Measurements from ENCODE around the gene RAB13.
"Not testable (repeated sequence)": the region's sequence is repeated elsewhere in the genome, so short reads cannot be mapped to it uniquely, and the experiment has no call there.

Gene RAB13

DNA sequence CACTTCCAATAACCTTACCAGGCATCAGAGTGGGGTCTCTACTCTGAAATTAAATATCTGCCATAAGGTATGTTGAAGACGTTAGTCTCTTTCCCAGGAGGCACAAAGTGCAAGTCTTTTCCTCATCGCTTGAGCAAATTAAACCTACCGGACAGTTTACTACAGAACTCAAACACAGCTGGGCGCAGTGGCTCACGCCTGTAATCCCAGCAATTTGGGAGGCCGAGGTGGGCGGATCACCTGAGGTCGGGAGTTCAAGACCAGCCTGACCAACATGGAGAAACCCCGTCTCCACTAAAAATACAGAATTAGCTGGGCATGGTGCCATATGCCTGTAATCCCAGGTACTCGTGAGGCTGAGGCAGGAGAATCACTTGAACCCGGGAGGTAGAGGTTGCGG, 7.0 kb downstream of the RAB13 start:
- peaks cover 0 to 35% (median 25%) of the 10 kb centered on the region in 5 donors for H3K4me1 ChIP-seq (ENCODE audit: control insufficient read depth in 5 of 5, insufficient read depth in 5 of 5, low read length in 5 of 5)
- not testable (repeated sequence) for H3K27ac ChIP-seq (ENCODE audit: low read depth, low read length); H3K4me3 ChIP-seq (ENCODE audit: low read depth in 1 of 5, low read length in 5 of 5); H3K27me3 ChIP-seq (ENCODE audit: control insufficient read depth in 5 of 5, insufficient read depth in 4 of 5, low read length in 5 of 5); H3K9me3 ChIP-seq (ENCODE audit: control insufficient read depth in 5 of 5, low read length in 5 of 5); H3K9ac ChIP-seq (ENCODE audit: low read length in 5 of 5)
- peaks cover 4 to 29% (median 24%) of the 10 kb centered on the region in 5 donors for H3K36me3 ChIP-seq (ENCODE audit: control insufficient read depth in 5 of 5, insufficient read depth in 5 of 5, low read length in 5 of 5)

GRCh38 chr1:153978274-153978909, 7.7 kb downstream of the RAB13 start:
- peak overlapping the region; percentile 95 to 97 (median 96) for H3K4me3 ChIP-seq (ENCODE audit: low read depth in 1 of 5, low read length in 5 of 5)
- H3K9ac ChIP-seq (ENCODE audit: low read length in 5 of 5): peak overlapping the region in 3 of 5 donors; percentile 68 to 99 (median 97)
- H3K4me1 ChIP-seq (ENCODE audit: control insufficient read depth in 5 of 5, insufficient read depth in 5 of 5, low read length in 5 of 5): peaks cover 0 to 35% (median 25%) of the 10 kb centered on the region in 5 donors
- H3K36me3 ChIP-seq (ENCODE audit: control insufficient read depth in 5 of 5, insufficient read depth in 5 of 5, low read length in 5 of 5): peaks cover 5 to 36% (median 31%) of the 10 kb centered on the region in 5 donors
- peak overlapping the region; percentile 83 for H3K27ac ChIP-seq (ENCODE audit: low read depth, low read length)
- H3K9me3 ChIP-seq (ENCODE audit: control insufficient read depth in 5 of 5, low read length in 5 of 5): no peaks in the 10 kb centered on the region
- H3K27me3 ChIP-seq (ENCODE audit: control insufficient read depth in 5 of 5, insufficient read depth in 4 of 5, low read length in 5 of 5): no peaks in the 10 kb centered on the region

GRCh38 chr1:153977250-153978240, 8.6 kb downstream of the RAB13 start, which contains the start of gene JTB:
JTB (minus strand) TSS chr1:153977674; CDS start chr1:153977252, 422 bp downstream.
- Histone ChIP-seq H3K9ac (ENCODE audit: low read length in 5 of 5) (peak within 1 kb of the TSS; percentile 89 to 99 (median 97)), H3K4me3 (ENCODE audit: low read depth in 1 of 5, low read length in 5 of 5) (peak within 1 kb of the TSS; percentile 95 to 97 (median 96)), H3K9me3 (ENCODE audit: control insufficient read depth in 5 of 5, low read length in 5 of 5) (no peaks in the 10 kb centered on the region), H3K36me3 (ENCODE audit: control insufficient read depth in 5 of 5, insufficient read depth in 5 of 5, low read length in 5 of 5) (peaks cover 5 to 35% (median 33%) of the 10 kb centered on the region in 5 donors), H3K4me1 (ENCODE audit: control insufficient read depth in 5 of 5, insufficient read depth in 5 of 5, low read length in 5 of 5) (peaks cover 0 to 35% (median 25%) of the 10 kb centered on the region in 5 donors), H3K27ac (ENCODE audit: low read depth, low read length) (peak within 1 kb of the TSS; percentile 83), H3K27me3 (ENCODE audit: control insufficient read depth in 5 of 5, insufficient read depth in 4 of 5, low read length in 5 of 5) (no peaks in the 10 kb centered on the region)

- no peaks in the 10 kb centered on the region for H3K27me3 ChIP-seq (ENCODE audit: control insufficient read depth in 5 of 5, insufficient read depth in 4 of 5, low read length in 5 of 5)
These were observed 9.3 kb downstream of the RAB13 start for GRCh38 chr1:153976819-153977249.

GRCh38 chr1:153973525-153973924, 12.6 kb downstream of the RAB13 start:
- H3K36me3 ChIP-seq (ENCODE audit: control insufficient read depth in 5 of 5, insufficient read depth in 5 of 5, low read length in 5 of 5): peaks cover 5 to 28% (median 27%) of the 10 kb centered on the region in 5 donors
- H3K27ac ChIP-seq (ENCODE audit: low read depth, low read length): no peak overlapping the region
- H3K4me1 ChIP-seq (ENCODE audit: control insufficient read depth in 5 of 5, insufficient read depth in 5 of 5, low read length in 5 of 5): peaks cover 0 to 34% (median 25%) of the 10 kb centered on the region in 5 donors
- H3K9ac ChIP-seq (ENCODE audit: low read length in 5 of 5): no peak overlapping the region
- H3K9me3 ChIP-seq (ENCODE audit: control insufficient read depth in 5 of 5, low read length in 5 of 5): no peaks in the 10 kb centered on the region
- no peaks in the 10 kb centered on the region for H3K27me3 ChIP-seq (ENCODE audit: control insufficient read depth in 5 of 5, insufficient read depth in 4 of 5, low read length in 5 of 5)
- no peak overlapping the region for H3K4me3 ChIP-seq (ENCODE audit: low read depth in 1 of 5, low read length in 5 of 5)

More at GRCh38 chr1:153976819-153977249, 9.3 kb downstream of the RAB13 start:
- Histone ChIP-seq H3K36me3 (ENCODE audit: control insufficient read depth in 5 of 5, insufficient read depth in 5 of 5, low read length in 5 of 5) (peaks cover 5 to 32% (median 29%) of the 10 kb centered on the region in 5 donors), H3K27ac (ENCODE audit: low read depth, low read length) (peak overlapping the region; percentile 83), H3K9ac (ENCODE audit: low read length in 5 of 5) (peak overlapping the region; percentile 89 to 99 (median 97)), H3K9me3 (ENCODE audit: control insufficient read depth in 5 of 5, low read length in 5 of 5) (no peaks in the 10 kb centered on the region), H3K4me1 (ENCODE audit: control insufficient read depth in 5 of 5, insufficient read depth in 5 of 5, low read length in 5 of 5) (peaks cover 0 to 35% (median 25%) of the 10 kb centered on the region in 5 donors), H3K4me3 (ENCODE audit: low read depth in 1 of 5, low read length in 5 of 5) (peak overlapping the region; percentile 81 to 97 (median 96))

DNA sequence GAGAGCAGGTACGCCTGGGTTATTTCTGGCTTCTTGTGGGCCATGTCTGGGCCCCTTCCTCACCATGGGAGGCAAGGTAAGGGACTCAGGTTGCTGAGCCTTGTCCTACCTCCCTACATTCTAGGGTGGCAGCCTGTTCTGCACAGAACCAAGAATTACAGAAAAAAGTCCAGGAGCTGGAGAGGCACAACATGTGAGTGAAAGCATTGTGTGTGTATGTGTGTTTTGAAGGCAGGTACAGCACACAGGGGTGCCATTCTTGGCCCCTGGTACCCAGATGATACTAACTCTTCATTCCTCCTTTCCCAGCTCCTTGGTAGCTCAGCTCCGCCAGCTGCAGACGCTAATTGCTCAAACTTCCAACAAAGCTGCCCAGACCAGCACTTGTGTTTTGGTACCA, 13.1 kb downstream of the RAB13 start:
- H3K9ac ChIP-seq (ENCODE audit: low read length in 5 of 5): no peak overlapping the region
- H3K27ac ChIP-seq (ENCODE audit: low read depth, low read length): no peak overlapping the region
- H3K4me3 ChIP-seq (ENCODE audit: low read depth in 1 of 5, low read length in 5 of 5): no peak overlapping the region
- peaks cover 0 to 34% (median 26%) of the 10 kb centered on the region in 5 donors for H3K4me1 ChIP-seq (ENCODE audit: control insufficient read depth in 5 of 5, insufficient read depth in 5 of 5, low read length in 5 of 5)
- H3K36me3 ChIP-seq (ENCODE audit: control insufficient read depth in 5 of 5, insufficient read depth in 5 of 5, low read length in 5 of 5): peaks cover 5 to 28% (median 27%) of the 10 kb centered on the region in 5 donors
- no peaks in the 10 kb centered on the region for H3K9me3 ChIP-seq (ENCODE audit: control insufficient read depth in 5 of 5, low read length in 5 of 5)
- no peaks in the 10 kb centered on the region for H3K27me3 ChIP-seq (ENCODE audit: control insufficient read depth in 5 of 5, insufficient read depth in 4 of 5, low read length in 5 of 5)

GRCh38 chr1:153970346-153970745, 15.8 kb downstream of the RAB13 start:
- H3K36me3 ChIP-seq (ENCODE audit: control insufficient read depth in 5 of 5, insufficient read depth in 5 of 5, low read length in 5 of 5): peaks cover 5 to 23% (median 21%) of the 10 kb centered on the region in 5 donors
- no peaks in the 10 kb centered on the region for H3K9me3 ChIP-seq (ENCODE audit: control insufficient read depth in 5 of 5, low read length in 5 of 5)
- no peaks in the 10 kb centered on the region for H3K27me3 ChIP-seq (ENCODE audit: control insufficient read depth in 5 of 5, insufficient read depth in 4 of 5, low read length in 5 of 5)
- no peak overlapping the region for H3K9ac ChIP-seq (ENCODE audit: low read length in 5 of 5)
- no peak overlapping the region for H3K4me3 ChIP-seq (ENCODE audit: low read depth in 1 of 5, low read length in 5 of 5)
- peaks cover 0 to 31% (median 23%) of the 10 kb centered on the region in 5 donors for H3K4me1 ChIP-seq (ENCODE audit: control insufficient read depth in 5 of 5, insufficient read depth in 5 of 5, low read length in 5 of 5)
- H3K27ac ChIP-seq (ENCODE audit: low read depth, low read length): no peak overlapping the region

- Histone ChIP-seq H3K27ac (ENCODE audit: low read depth, low read length) (no peak overlapping the region), H3K9me3 (ENCODE audit: control insufficient read depth in 5 of 5, low read length in 5 of 5) (no peaks in the 10 kb centered on the region), H3K36me3 (ENCODE audit: control insufficient read depth in 5 of 5, insufficient read depth in 5 of 5, low read length in 5 of 5) (peaks cover 0 to 12% (median 11%) of the 10 kb centered on the region in 5 donors), H3K4me1 (ENCODE audit: control insufficient read depth in 5 of 5, insufficient read depth in 5 of 5, low read length in 5 of 5) (peaks cover 0 to 35% (median 27%) of the 10 kb centered on the region in 5 donors), H3K4me3 (ENCODE audit: low read depth in 1 of 5, low read length in 5 of 5) (peak overlapping the region in 1 of 5 donors; percentile 78), H3K9ac (ENCODE audit: low read length in 5 of 5) (peak overlapping the region in 1 of 5 donors; percentile 46), H3K27me3 (ENCODE audit: control insufficient read depth in 5 of 5, insufficient read depth in 4 of 5, low read length in 5 of 5) (no peaks in the 10 kb centered on the region)
These were observed 17.2 kb downstream of the RAB13 start for GRCh38 chr1:153968972-153969371.

DNA sequence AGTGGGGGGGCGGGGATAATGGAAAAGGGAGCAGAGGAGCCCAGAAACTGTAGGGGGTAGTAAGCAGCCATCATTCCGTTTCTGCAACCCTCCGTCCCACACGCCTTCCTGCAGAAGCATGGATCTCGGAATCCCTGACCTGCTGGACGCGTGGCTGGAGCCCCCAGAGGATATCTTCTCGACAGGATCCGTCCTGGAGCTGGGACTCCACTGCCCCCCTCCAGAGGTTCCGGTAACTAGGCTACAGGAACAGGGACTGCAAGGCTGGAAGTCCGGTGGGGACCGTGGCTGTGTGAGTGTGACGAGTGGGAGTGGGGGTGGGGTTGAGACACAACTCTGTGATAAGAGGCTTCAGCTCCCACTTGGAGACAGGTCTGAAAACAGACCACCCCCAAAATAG, 17.7 kb downstream of the RAB13 start:
- Histone ChIP-seq H3K4me1 (ENCODE audit: control insufficient read depth in 5 of 5, insufficient read depth in 5 of 5, low read length in 5 of 5) (peaks cover 0 to 40% (median 30%) of the 10 kb centered on the region in 5 donors), H3K27ac (ENCODE audit: low read depth, low read length) (peak overlapping the region; percentile 92), H3K4me3 (ENCODE audit: low read depth in 1 of 5, low read length in 5 of 5) (peak overlapping the region; percentile 64 to 81 (median 78)), H3K27me3 (ENCODE audit: control insufficient read depth in 5 of 5, insufficient read depth in 4 of 5, low read length in 5 of 5) (no peaks in the 10 kb centered on the region), H3K9me3 (ENCODE audit: control insufficient read depth in 5 of 5, low read length in 5 of 5) (no peaks in the 10 kb centered on the region), H3K9ac (ENCODE audit: low read length in 5 of 5) (peak overlapping the region in 2 of 5 donors; percentile 46 to 77), H3K36me3 (ENCODE audit: control insufficient read depth in 5 of 5, insufficient read depth in 5 of 5, low read length in 5 of 5) (peaks cover 0 to 7% (median 5%) of the 10 kb centered on the region in 5 donors)

All from subcutaneous abdominal adipose tissue (tissue), 5 donors.